Esophagus squamous epithelium (tissue), 5 donors: Measurements from ENCODE around the gene STX1A. TPM values are rescaled to one million over a fixed set of nuclear protein-coding genes. Genes with fewer than 3 reads are reported as not detected.
"Not testable (repeated sequence)": the region's sequence is repeated elsewhere in the genome, so short reads cannot be mapped to it uniquely, and the experiment has no call there.

ENCODE experiments used
- DNase-seq: peaks from one replicate; lab custom pipeline; 2025; lab: John Stamatoyannopoulos, UW
- H3K27ac ChIP-seq, 4 donors: fragments of 200-600 bp; sonication (generic); one replicate each; pipeline ENCODE4 v1.5.1; 2016 to 2019; ENCODE audit warnings: mild to moderate bottlenecking in 1 of 4
- H3K27me3 ChIP-seq, 4 donors: fragments of 200-600 bp; sonication (generic); 1 replicate in 3 of 4; 2 replicates in 1 of 4; pipeline versions ENCODE4 v1.5.1 to v1.6.0; 2017 to 2021; ENCODE audit warnings: antibody characterized with exemption in 1 of 4
- H3K36me3 ChIP-seq, 3 donors: fragments of 200-600 bp; sonication (generic); one replicate each; pipeline ENCODE4 v1.5.1; 2016 to 2019
- H3K4me1 ChIP-seq, 3 donors: fragments of 200-600 bp; sonication (generic); one replicate each; pipeline ENCODE4 v1.5.1; 2017 to 2019
- H3K4me3 ChIP-seq, 4 donors: fragments of 200-600 bp; sonication (generic); 1 replicate in 3 of 4; 2 replicates in 1 of 4; pipeline ENCODE4 v1.5.1; 2016 to 2019; ENCODE audit warnings: mild to moderate bottlenecking in 2 of 4, moderate library complexity in 1 of 4
- H3K9me3 ChIP-seq, 3 donors: fragments of 200-600 bp; sonication (generic); one replicate each; pipeline ENCODE4 v1.5.1; 2016 to 2019
- POLR2A ChIP-seq, 4 donors: fragments of 450-650 bp; IDR thresholded peaks; one replicate each; pipeline ENCODE4 v1.6.1; 2017; ENCODE audit warnings: antibody characterized with exemption in 4 of 4, mild to moderate bottlenecking in 4 of 4, moderate library complexity in 3 of 4
- WGBS, 2 donors: methylation state at CpG; one replicate each; pipeline ENCODE4 v1.1.5; 2018; 5-methylcytosine and 5-hydroxymethylcytosine counted together
- intact Hi-C: fragments of 100-400 bp; cut with DNase I; formaldehyde crosslinking; loops from one replicate; pipeline ENCODE4 v1.15.0; 2022
- total RNA-seq, 4 donors: library from RNA; depleted of rRNA; stranded (reverse); fragments of >200 nt; gene quantifications; one replicate each; pipeline ENCODE4 v1.1.0, GENCODE V29; 2016
- TF ChIP-seq, protein P1 (sequence below), 6 experiments: fragments of 450-650 bp in 4 of 6; fragments of 200-600 bp in 2 of 6; sonication (generic) in 2 of 6; IDR thresholded peaks; one replicate each; pipeline ENCODE4 v1.5.1; 2016 to 2019; ENCODE audit warnings: antibody characterized with exemption in 6 of 6, mild to moderate bottlenecking in 4 of 6, moderate library complexity in 4 of 6
- donor health status: DM: yes; HTN: yes; CAD: no.

STX1A gene
- total RNA-seq, 4 donors from 2014 or later: 0.94 to 4.0 (median 1.8) TPM

DNA sequence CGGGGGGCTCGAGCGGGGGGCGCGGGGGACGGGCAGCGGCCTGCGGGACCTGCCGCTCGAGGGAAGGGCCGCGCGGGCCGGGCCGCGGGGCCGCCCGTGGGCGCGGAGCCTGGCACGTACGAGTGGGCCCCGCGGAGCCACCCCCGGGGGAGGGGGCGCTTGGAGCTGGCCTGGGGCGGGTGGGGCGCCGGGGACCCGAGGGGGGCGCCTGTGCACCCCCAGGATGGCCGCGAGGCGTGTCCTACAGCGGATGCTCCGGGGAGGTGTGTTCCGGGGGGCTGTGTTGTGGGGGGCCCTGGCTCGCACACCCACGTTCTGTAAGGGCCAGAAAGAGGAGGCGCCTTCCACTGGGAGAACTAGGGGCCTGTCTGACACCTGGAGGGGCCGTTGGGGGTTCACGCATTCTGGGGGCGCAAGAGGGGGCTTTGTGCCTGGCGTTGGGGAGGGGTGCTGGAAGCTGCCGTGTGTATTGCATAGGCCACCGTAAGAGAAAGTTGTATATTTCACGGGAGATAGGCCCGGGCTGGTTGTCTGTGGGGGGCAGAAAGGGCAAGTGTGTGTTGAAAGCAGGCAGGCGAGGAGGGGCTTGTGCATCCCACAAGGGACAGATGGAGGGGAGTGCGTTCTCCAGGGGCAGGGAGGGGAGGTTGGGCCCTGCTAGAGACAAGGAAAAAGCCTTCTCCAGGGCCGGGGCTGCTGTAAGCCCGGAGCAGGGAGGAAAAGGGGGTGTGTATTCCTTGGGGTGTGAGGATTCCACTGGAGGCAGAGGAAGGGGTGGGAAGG lies 51.2 kb downstream of the STX1A start:
- peaks cover 0 to 5% (median 0%) of the 10 kb centered on the region in 3 donors for H3K9me3 ChIP-seq
- 6 to 8% methylated on average over 7 to 15 of the region's 52 CpGs for WGBS, 2 donors
- H3K4me1 ChIP-seq: peaks cover 7 to 22% (median 8%) of the 10 kb centered on the region in 3 donors
- H3K27ac ChIP-seq: peak overlapping the region in 3 of 4 donors; percentile 32 to 57 (median 43)
- no peaks in the 10 kb centered on the region for H3K36me3 ChIP-seq
- H3K4me3 ChIP-seq: peak overlapping the region; percentile 29 to 80 (median 60)
- no peak for DNase-seq
- intact Hi-C loops: loop anchor here (5.0 kb wide), 1 partner anchor 61 kb away; no protein-coding TSS in a partner anchor
- TF ChIP-seq, protein P1, sequence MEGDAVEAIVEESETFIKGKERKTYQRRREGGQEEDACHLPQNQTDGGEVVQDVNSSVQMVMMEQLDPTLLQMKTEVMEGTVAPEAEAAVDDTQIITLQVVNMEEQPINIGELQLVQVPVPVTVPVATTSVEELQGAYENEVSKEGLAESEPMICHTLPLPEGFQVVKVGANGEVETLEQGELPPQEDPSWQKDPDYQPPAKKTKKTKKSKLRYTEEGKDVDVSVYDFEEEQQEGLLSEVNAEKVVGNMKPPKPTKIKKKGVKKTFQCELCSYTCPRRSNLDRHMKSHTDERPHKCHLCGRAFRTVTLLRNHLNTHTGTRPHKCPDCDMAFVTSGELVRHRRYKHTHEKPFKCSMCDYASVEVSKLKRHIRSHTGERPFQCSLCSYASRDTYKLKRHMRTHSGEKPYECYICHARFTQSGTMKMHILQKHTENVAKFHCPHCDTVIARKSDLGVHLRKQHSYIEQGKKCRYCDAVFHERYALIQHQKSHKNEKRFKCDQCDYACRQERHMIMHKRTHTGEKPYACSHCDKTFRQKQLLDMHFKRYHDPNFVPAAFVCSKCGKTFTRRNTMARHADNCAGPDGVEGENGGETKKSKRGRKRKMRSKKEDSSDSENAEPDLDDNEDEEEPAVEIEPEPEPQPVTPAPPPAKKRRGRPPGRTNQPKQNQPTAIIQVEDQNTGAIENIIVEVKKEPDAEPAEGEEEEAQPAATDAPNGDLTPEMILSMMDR (IDR thresholded peaks at IDR 0.05): no peak
- TF ChIP-seq POLR2A (IDR thresholded peaks at IDR 0.05): no peak
- H3K27me3 ChIP-seq: peaks cover 0 to 53% (median 0%) of the 10 kb centered on the region in 4 donors

DNA sequence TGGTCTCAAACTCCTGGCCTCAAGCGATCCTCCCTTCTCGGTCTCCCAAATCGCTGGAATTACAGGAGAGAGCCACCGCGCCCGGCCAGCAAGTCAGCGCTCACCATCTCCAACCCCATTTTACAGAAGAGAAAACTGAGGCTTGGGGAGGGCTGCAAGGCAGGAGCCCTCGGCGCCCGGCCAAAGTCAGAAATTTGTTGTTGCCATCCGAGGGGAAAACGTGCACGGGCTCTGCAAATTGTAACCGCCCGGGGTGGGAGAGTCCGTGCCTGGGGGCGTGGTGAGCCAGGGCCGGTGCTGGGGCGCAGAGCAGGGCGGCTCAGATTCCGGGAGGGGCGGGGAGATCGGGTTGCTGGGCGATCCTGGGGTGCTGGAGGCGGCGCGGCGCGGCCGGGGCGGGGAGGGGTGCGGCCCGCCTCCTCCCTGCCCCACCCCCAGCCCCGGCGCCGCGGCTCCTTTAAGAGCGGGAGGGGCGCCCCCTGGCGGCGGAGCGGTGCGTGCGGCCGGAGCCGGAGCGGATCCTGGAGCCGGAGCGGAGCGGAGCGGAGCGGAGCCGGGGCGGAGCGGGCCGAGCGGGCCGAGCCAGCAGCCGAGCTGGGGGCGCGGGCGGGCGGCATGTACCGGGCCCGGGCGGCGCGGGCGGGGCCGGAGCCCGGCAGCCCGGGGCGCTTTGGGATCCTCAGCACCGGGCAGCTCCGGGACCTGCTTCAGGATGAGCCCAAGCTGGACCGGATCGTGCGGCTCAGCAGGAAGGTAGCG lies 51.9 kb downstream of the STX1A start, which contains the start of gene VPS37D:
VPS37D (plus strand) TSS at position 488 of the 759 bp plus-strand sequence; CDS start at position 616, 128 bp downstream.
- Histone ChIP-seq H3K4me3 (peak within 1 kb of the TSS; percentile 29 to 80 (median 60)), H3K27me3 (peaks cover 0 to 61% (median 0%) of the 10 kb centered on the region in 4 donors), H3K36me3 (no peaks in the 10 kb centered on the region), H3K9me3 (peaks cover 0 to 11% (median 3%) of the 10 kb centered on the region in 3 donors), H3K27ac (peak within 1 kb of the TSS in 3 of 4 donors; percentile 32 to 57 (median 43)), H3K4me1 (peaks cover 7 to 22% (median 8%) of the 10 kb centered on the region in 3 donors)
- intact Hi-C loops: loop anchor here (5.0 kb wide), 1 partner anchor 60 kb away; no protein-coding TSS in a partner anchor
- TF ChIP-seq, protein P1 (IDR thresholded peaks at IDR 0.05): peak; percentile 46 to 99 (median 98)
- no peak for TF ChIP-seq POLR2A (IDR thresholded peaks at IDR 0.05)
- DNase-seq: peak; percentile 46
- WGBS, 2 donors: 3 to 28% methylated on average over 7 to 13 of the region's 79 CpGs

DNA sequence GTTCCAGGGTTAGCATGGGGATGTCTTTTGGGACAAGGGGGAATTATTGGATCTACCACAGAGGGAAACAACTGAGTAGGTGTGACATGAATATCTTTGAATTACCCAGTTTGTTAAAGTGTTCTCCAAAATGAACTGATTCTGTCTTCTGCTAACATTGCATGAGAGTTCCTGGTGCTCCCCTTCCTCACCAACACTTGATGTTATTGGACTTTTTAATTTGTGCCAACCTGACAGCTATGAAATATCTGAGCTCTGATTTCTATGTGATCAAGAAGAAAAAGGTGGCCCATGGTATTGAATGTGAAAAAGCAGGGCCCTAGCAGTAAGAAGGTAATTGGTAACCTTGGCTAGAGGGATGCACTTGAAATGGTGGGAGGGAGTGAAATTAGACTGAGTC lies 56.4 kb downstream of the STX1A start:
- no peak overlapping the region for H3K27ac ChIP-seq
- H3K4me1 ChIP-seq: peaks cover 0 to 17% (median 3%) of the 10 kb centered on the region in 3 donors
- DNase-seq: no peak
- peaks cover 0 to 11% (median 3%) of the 10 kb centered on the region in 3 donors for H3K9me3 ChIP-seq
- H3K36me3 ChIP-seq: no peaks in the 10 kb centered on the region
- H3K27me3 ChIP-seq: peaks cover 0 to 82% (median 0%) of the 10 kb centered on the region in 4 donors
- intact Hi-C loops: no loop called here
- no peak overlapping the region for H3K4me3 ChIP-seq
- no peak for TF ChIP-seq POLR2A (IDR thresholded peaks at IDR 0.05)
- TF ChIP-seq, protein P1 (IDR thresholded peaks at IDR 0.05): no peak

DNA sequence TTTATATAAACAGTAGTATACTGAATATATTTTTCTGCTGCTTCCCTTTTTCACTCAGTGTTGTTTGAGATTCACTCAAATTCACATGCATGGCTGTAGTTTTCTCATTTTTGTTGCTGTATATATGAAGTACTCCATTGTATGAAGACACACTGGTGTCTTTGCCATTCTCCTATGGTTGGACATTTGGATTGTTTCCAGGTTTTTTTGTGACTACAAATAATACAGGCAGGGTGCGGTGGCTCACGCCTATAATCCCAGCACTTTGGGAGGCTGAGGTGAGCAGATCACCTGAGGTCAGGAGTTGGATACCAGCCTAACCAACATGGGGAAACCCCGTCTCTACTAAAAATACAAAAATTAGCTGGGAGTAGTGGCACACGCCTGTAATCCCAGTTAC lies 58.9 kb downstream of the STX1A start:
- DNase-seq, H3K36me3 ChIP-seq, H3K27ac ChIP-seq, intact Hi-C loops, H3K4me1 ChIP-seq, H3K4me3 ChIP-seq: not testable (repeated sequence)
- 33 to 39% methylated on average over 3 of the region's 4 CpGs for WGBS, 2 donors
- Histone ChIP-seq H3K27me3 (peaks cover 0 to 68% (median 0%) of the 10 kb centered on the region in 4 donors), H3K9me3 (peaks cover 0 to 11% (median 3%) of the 10 kb centered on the region in 3 donors)

DNA sequence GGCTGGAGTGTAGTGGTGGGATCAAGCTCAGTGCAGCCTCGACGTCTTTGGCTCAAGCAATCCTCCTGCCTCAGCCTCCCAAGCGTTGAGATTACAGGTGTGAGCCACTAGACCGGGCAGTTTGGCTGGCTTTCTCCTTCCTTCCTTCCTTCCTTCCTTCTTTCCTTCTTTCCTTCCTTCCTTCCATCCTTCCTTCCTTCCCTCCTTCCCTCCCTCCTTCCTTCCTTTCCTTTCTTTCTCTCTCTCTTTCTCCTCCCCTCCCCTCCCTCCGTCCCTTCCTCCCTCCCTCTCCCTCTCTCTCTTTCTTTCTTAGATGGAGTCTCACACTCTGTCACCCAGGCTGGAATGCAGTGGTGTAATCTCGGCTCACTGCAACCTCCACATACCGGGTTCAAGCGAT lies 59.5 kb downstream of the STX1A start:
- H3K36me3 ChIP-seq: no peaks in the 10 kb centered on the region
- DNase-seq: no peak
- WGBS, 2 donors: 48 to 65% methylated on average over 8 of the region's 8 CpGs
- no peak overlapping the region for H3K27ac ChIP-seq
- intact Hi-C loops: no loop called here
- H3K27me3 ChIP-seq: peaks cover 0 to 63% (median 0%) of the 10 kb centered on the region in 4 donors
- no peak overlapping the region for H3K4me3 ChIP-seq
- H3K4me1 ChIP-seq: peaks cover 0 to 10% (median 0%) of the 10 kb centered on the region in 3 donors
- H3K9me3 ChIP-seq: peaks cover 0 to 11% (median 3%) of the 10 kb centered on the region in 3 donors
- TF ChIP-seq, protein P1 (IDR thresholded peaks at IDR 0.05): no peak
- no peak for TF ChIP-seq POLR2A (IDR thresholded peaks at IDR 0.05)

DNA sequence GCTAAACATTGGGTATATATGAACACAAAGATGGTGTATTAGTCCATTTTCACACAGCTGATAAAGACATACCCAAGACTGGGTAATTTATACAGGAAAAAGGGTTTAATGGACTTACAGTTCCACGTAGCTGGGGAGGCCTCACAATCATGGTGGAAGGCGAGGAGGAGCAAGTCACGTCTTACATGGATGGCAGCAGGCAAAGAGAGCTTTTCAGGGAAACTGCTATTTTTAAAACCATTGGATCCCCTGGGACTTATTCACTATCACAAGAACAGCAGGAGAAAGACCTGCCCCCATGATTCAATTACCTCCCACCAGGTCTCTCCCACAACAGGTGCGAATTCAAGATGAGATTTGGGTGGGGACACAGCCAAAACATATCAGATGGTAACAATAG lies 64.2 kb downstream of the STX1A start:
- H3K9me3 ChIP-seq, H3K4me3 ChIP-seq, intact Hi-C loops, DNase-seq, H3K27ac ChIP-seq, H3K36me3 ChIP-seq, H3K4me1 ChIP-seq: not testable (repeated sequence)
- WGBS, 2 donors: 73 to 77% methylated on average over 3 to 4 of the region's 4 CpGs
- peaks cover 0 to 61% (median 0%) of the 10 kb centered on the region in 4 donors for H3K27me3 ChIP-seq
